Measurements from ENCODE around the gene GUCA2A.

The GUCA2A gene

GRCh38 chr1:42137766-42138165 is 26.8 kb downstream of the GUCA2A start:
- Histone ChIP-seq H3K4me2 (ENCODE audit: low read length) (no peak overlapping the region), H3K27me3 (ENCODE audit: control insufficient read depth, low read length) (no peaks in the 10 kb centered on the region), H3K9me2 (replicated peaks; ENCODE audit: control insufficient read depth, low read length) (no peaks in the 10 kb centered on the region)

DNA sequence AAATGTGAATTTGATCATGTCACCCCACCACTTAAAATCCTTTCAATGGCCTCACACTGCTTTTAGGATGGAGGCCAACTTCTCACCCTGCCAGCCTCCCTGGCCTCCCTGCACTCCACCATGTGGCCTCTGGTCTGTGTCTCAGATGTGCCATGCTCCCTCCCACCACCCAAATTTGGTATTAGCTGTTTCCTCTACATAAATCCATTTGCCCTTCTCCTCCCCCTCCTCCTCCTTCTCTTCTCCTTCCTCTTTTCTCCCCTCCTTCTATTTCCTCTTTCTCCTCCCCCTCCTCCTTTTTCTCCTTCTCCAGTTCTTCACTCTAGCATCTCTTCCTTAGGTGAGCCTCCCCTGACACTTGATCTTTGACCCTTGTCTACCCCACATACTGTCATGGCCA is 28.1 kb downstream of the GUCA2A start:
- TF ChIP-seq, protein P1, sequence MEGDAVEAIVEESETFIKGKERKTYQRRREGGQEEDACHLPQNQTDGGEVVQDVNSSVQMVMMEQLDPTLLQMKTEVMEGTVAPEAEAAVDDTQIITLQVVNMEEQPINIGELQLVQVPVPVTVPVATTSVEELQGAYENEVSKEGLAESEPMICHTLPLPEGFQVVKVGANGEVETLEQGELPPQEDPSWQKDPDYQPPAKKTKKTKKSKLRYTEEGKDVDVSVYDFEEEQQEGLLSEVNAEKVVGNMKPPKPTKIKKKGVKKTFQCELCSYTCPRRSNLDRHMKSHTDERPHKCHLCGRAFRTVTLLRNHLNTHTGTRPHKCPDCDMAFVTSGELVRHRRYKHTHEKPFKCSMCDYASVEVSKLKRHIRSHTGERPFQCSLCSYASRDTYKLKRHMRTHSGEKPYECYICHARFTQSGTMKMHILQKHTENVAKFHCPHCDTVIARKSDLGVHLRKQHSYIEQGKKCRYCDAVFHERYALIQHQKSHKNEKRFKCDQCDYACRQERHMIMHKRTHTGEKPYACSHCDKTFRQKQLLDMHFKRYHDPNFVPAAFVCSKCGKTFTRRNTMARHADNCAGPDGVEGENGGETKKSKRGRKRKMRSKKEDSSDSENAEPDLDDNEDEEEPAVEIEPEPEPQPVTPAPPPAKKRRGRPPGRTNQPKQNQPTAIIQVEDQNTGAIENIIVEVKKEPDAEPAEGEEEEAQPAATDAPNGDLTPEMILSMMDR (IDR thresholded peaks at IDR 0.05; ENCODE audit: low read depth, low read length, poor library complexity, severe bottlenecking), result no peak
- TF ChIP-seq EZH2phosphoT487 (IDR thresholded peaks at IDR 0.05; ENCODE audit: borderline replicate concordance, low read length), result no peak
- Histone ChIP-seq H3F3A (ENCODE audit: control insufficient read depth, insufficient read depth) (no peaks in the 10 kb centered on the region), H3K4me1 (ENCODE audit: control insufficient read depth, low read length) (no peaks in the 10 kb centered on the region), H3K4me3 (ENCODE audit: low read length) (no peak overlapping the region), H3K36me3 (ENCODE audit: control insufficient read depth, low read length) (no peaks in the 10 kb centered on the region), H3K27ac (ENCODE audit: low read depth, low read length) (no peak overlapping the region), H3K27me3 (ENCODE audit: control insufficient read depth, low read length) (no peaks in the 10 kb centered on the region), H3K79me2 (ENCODE audit: control insufficient read depth, low read length) (no peaks in the 10 kb centered on the region), H4K20me1 (ENCODE audit: control insufficient read depth, insufficient read depth, low read depth, low read length) (no peaks in the 10 kb centered on the region), H3K9me2 (replicated peaks; ENCODE audit: control insufficient read depth, low read length) (no peaks in the 10 kb centered on the region), H3K4me2 (ENCODE audit: low read length) (no peak overlapping the region), H3K9me3 (ENCODE audit: control insufficient read depth, insufficient read depth, low read length) (no peaks in the 10 kb centered on the region)

More at GRCh38 chr1:42137766-42138165, 26.8 kb downstream of the GUCA2A start:
- no peaks in the 10 kb centered on the region for H3K9me3 ChIP-seq (ENCODE audit: control insufficient read depth, insufficient read depth, low read length)
- TF ChIP-seq EZH2phosphoT487 (IDR thresholded peaks at IDR 0.05; ENCODE audit: borderline replicate concordance, low read length), result no peak
- TF ChIP-seq, protein P1 (IDR thresholded peaks at IDR 0.05; ENCODE audit: low read depth, low read length, poor library complexity, severe bottlenecking), result no peak
- H3K4me3 ChIP-seq (ENCODE audit: low read length), result no peak overlapping the region
- H4K20me1 ChIP-seq (ENCODE audit: control insufficient read depth, insufficient read depth, low read depth, low read length), result no peaks in the 10 kb centered on the region
- H3K36me3 ChIP-seq (ENCODE audit: control insufficient read depth, low read length), result no peaks in the 10 kb centered on the region
- H3K79me2 ChIP-seq (ENCODE audit: control insufficient read depth, low read length), result no peaks in the 10 kb centered on the region
- no peaks in the 10 kb centered on the region for H3F3A ChIP-seq (ENCODE audit: control insufficient read depth, insufficient read depth)
- H3K4me1 ChIP-seq (ENCODE audit: control insufficient read depth, low read length), result no peaks in the 10 kb centered on the region
- no peak overlapping the region for H3K27ac ChIP-seq (ENCODE audit: low read depth, low read length)

DNA sequence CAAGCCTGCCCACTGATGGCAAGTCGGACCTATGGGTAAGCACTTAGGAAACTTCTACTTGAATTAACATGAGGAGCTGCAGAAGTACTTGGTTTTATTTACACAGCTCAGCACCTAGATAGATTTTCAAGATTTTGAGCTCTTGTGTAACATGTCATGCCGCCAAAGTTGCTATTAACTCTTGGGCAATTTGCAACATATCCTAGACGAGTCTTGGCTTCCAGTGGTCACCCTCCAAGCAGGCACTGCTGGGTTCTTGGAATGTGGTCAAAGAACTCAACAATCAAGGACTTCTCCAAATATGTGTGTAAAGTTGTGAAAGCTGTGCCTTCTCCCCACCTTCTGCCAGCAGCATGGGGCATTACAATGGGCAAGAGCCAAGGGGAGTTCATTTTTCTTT is 29.1 kb downstream of the GUCA2A start:
- no peaks in the 10 kb centered on the region for H3K9me3 ChIP-seq (ENCODE audit: control insufficient read depth, insufficient read depth, low read length)
- H3K27ac ChIP-seq (ENCODE audit: low read depth, low read length), result no peak overlapping the region
- H3K27me3 ChIP-seq (ENCODE audit: control insufficient read depth, low read length), result no peaks in the 10 kb centered on the region; the same call in 1 of the 2 replicates
- no peaks in the 10 kb centered on the region for H4K20me1 ChIP-seq (ENCODE audit: control insufficient read depth, insufficient read depth, low read depth, low read length)
- H3K36me3 ChIP-seq (ENCODE audit: control insufficient read depth, low read length), result no peaks in the 10 kb centered on the region
- H3K4me2 ChIP-seq (ENCODE audit: low read length), result no peak overlapping the region
- H3K79me2 ChIP-seq (ENCODE audit: control insufficient read depth, low read length), result no peaks in the 10 kb centered on the region
- H3K9me2 ChIP-seq (replicated peaks; ENCODE audit: control insufficient read depth, low read length), result no peaks in the 10 kb centered on the region
- TF ChIP-seq, protein P1 (IDR thresholded peaks at IDR 0.05; ENCODE audit: low read depth, low read length, poor library complexity, severe bottlenecking), result no peak
- no peak overlapping the region for H3K4me3 ChIP-seq (ENCODE audit: low read length)
- H3K4me1 ChIP-seq (ENCODE audit: control insufficient read depth, low read length), result no peaks in the 10 kb centered on the region
- no peaks in the 10 kb centered on the region for H3F3A ChIP-seq (ENCODE audit: control insufficient read depth, insufficient read depth)
